NCI-H128 (cell line): ENCODE measurements around the gene CTTNBP2.

Experiments used
- DNase-seq: peaks from one replicate; lab custom pipeline; 2025; ENCODE audit not compliant: unreplicated experiment; lab: John Stamatoyannopoulos, UW

CTTNBP2 gene

GRCh38 chr7:117828825-117829224 lies 44.4 kb downstream of the CTTNBP2 start:
- no peak for DNase-seq

DNA sequence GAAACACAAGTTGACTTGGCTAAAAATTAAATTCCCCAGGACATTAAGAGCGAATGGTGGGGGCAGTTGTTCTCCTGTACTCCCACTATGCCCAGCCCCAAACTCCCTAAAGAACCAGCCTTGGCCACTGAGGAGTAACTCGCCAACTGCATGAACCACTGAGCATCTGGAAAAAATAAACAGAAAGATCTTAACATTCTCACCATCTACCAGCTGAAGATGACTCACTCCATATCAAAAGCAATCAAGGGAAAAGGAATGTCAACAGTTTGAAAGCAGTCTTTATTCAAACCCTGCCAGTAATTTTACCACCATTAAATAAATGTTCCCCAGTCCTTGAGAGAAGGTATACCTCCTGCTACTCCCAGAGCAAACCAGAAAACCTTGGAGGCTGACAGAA lies 45.4 kb downstream of the CTTNBP2 start:
- DNase-seq, result no peak

- no peak for DNase-seq
These were observed 48.1 kb downstream of the CTTNBP2 start for GRCh38 chr7:117825132-117825531.

DNA sequence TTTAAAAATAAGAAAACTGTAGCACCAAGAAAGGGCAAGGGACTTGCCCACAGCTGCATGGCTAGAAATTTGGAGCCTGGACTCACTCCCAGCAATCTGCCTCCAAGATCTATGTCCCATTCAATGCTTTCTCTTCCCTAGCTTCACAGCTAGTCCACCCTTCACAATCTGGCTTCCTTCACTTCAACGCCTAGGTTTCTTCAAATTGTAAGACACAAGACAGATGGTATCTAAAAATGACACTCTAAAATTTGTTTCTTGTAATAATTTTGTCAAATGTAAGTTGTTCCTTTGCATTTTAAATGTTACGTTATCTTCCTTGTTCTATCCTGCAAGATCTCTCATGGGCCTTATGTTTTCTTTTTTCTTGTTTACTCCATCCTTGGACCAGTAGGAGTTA lies 48.6 kb downstream of the CTTNBP2 start:
- no peak for DNase-seq

DNA sequence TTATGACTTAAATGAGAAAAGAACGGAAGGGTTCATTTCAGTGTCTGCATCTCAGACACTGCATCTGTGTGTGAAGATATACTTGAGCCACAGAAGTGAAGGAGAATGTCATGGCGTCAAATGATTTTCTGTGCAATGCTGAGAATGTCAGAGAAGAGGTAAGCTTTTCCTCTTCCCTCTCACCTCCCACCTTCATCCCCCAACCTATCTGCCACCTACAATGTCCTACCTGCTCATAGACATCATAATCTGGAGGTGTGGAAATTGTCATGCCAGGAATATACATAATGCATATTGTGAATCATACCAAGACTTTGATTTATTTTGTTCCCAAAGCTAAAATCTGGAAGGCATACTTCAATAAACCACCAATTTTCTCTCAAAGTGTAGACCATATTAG lies 53.7 kb downstream of the CTTNBP2 start:
- no peak for DNase-seq

DNA sequence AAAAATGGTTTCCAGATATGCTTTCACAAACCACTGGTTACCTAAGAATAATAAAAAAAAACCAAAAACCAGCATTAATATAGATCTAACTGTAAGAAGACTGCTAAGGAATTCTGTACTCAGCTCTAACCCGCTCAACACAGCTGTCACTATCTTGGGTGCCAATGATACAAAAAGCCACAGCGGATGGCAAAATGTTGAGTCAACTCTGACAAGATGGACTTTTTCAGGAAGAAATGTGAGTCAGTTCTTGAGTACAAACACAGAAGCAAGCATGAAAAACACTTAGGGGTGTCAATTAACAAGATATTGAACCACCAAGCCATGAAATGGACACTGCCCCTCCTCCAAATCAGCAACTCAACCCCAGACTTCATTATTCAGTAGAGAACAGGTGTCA lies 55.0 kb downstream of the CTTNBP2 start:
- no peak for DNase-seq

DNA sequence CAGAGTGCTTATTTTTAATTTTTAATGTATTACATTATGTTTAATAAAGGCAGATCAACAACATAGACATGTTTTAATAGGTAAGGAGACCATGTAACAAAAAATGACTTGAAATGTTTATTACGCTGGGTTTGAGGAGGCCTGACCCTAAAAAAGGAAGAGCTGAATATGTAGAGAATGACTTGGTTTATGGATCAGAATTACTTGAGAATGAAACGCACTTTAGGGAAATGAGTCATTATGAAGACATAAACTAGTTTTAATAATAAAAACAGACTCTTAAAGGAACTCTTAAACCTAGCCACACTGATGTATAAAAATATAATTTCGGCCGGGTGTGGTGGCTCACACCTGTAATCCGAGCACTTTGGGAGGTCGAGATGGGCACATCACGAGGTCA lies 56.5 kb downstream of the CTTNBP2 start:
- DNase-seq, result no peak

DNA sequence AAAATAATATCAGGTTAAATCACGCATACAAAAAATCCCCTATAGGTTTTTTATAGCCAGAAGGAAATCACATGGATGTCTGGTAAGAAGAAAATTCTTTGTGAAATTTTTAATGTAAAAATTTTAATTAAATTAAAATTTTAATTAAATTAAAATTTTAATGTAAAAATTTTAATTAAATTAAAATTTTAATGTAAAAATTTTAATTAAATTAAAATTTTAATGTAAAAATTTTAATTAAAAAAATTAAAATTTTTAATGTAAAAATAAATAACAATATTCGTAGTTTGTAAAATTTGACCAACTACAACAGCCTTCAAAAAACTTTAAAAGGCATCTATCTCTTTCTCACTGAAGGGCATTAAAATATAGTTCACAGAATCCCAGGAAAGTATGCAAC lies 61.5 kb downstream of the CTTNBP2 start:
- no peak for DNase-seq

DNA sequence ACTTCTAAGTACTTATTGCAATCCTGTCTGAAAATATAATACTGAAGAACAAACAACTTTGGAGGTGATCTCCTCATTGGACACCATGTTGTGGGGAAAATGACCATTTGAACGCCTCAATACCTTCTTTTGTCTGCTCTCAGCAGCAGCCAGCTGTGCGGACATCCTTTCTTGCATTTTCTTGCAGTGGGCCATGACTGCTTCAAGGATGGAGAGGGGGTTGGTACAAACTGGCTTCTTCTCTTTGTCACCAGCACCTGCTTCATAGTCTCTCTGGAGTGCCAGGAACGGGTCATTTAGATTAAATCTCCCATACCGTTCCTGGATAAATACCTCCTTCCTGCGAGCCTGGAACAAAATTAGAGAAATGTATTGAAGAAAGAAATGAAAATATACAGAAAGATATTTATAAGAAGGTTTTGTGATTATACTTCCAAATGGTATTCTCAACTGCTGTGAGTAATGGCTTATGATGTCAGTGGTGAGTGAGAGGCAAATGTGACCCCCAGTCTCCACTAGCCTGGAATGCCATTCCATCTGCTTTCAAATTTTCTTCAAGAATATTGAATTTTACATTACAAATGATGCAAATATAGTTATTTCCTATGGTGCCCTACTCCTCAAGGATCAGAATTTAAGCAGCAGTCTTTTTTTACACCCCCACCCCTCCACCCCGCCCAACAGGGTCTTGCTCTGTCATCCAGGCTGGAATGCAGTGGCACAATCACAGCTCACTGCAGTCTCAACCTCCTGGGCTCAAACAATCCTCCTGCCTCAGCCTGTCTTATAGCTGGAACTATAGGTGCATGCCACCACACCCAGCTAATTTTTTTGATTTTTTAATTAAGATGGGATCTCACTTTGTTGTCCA lies 62.4 kb downstream of the CTTNBP2 start:
- DNase-seq, result no peak

DNA sequence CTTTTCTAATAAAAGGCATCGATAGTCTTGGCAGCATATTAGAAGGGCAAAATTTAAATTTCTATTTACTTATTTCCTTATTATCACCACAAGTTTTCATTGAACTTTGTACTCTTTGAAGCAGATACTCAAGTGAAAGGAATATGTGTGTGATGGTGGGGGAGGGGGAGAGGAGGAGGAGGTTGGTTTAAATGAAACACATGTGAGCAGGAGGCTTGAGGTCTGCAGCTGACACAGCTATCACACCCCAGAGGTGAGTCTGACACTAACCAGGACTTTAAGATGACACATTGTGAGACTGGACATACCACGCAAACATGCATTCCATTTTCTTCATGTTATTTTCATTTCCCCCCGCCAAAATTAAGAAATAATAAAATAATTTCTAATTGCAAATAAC lies 63.3 kb downstream of the CTTNBP2 start:
- no peak for DNase-seq

DNA sequence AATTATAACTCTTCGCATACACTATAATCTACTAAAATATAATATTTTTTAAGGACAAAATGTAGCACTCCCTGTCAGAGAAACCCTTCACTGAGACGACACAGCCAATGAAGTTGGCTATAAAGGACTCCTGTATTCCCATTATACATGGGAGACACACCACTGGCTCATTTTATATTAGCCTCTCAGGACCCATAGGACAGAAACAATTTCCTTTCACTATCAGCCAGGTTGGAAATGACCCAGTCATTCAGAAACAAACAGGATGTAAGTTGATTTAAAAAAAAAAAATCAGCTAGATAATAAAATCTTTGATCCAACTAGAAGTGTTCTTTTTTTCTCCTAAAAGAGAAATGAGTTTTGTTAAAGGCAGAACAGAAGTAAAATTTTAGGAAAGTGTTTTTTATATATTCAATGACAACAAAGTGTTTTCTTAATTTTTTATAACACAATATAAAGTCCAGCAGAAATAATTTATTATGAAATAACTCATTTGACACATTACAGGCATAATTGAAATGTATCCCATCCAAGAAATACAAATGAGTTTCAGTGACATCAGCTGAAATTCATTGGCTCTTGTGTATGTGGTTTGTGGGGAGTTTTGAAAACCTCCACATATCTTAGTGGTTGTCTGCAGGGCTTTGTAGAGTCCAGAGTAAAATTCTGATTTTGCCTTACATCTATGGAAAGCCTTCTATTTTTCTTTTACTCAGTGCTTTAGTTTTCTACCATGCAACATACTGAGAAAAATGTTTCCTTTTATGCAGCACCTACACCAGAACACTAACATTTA lies 64.1 kb downstream of the CTTNBP2 start:
- DNase-seq, result no peak

- peak; percentile 81 for DNase-seq
These were observed 64.9 kb downstream of the CTTNBP2 start for GRCh38 chr7:117808341-117808757.

- DNase-seq, result no peak
These were observed 65.6 kb downstream of the CTTNBP2 start for GRCh38 chr7:117807676-117808075.

- DNase-seq, result no peak
These were observed 67.2 kb downstream of the CTTNBP2 start for GRCh38 chr7:117806011-117806410.

DNA sequence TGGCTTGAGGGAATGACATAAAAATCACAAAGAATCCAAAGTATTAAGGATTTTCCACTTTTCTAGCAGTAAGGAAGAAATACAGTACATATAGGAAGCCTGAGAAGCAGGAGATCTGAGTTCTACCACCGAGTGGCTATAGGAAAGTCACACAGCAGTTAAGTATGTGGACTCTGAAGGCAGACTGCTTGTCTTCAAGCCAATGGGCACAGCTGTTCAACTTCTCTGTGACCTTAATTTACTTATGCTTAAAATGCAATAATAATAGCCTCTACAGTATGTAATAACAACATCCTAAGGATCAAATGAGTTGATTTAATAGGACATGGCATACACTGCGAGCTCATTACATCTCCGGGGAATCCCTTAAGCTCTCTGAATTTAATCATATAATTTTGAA lies 68.0 kb downstream of the CTTNBP2 start:
- DNase-seq, result no peak

- DNase-seq, result no peak
These were observed 69.8 kb downstream of the CTTNBP2 start for GRCh38 chr7:117803476-117803875.

DNA sequence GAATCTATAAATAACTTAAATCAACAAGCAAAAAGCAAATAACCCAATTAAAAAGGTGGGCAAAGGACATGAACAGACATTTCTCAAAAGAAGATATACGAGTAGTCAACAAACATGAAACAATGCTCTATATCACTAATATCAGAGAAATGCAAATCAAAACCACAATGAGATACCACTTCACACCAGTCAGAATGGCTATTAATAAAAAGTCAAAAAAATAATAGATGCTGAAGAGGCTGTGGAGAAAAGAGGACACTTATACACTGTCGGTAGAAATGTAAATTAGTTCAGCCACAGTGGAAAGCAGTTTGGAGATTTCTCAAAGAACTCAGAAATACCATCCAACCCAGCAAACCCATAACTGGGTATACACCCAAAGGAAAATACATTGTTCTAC lies 70.6 kb downstream of the CTTNBP2 start:
- no peak for DNase-seq

DNA sequence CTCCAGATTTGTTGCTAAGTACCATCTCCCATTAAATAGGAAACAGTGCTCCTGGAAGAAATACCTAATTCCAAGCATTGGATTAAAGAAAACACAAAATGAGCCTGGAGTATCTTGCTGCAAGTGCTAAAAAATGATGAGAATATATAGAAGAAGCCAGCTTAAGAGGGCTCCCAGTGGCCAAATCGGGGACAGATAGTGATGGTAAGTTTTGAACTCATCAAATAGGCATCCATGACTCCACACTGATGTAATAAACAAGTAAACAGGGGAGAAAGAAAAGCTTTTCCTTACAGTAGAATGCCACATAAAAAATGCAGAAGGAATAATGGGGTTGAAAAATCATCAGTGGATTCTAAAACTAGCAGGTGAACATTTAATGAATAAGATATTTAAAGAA lies 72.4 kb downstream of the CTTNBP2 start:
- DNase-seq, result no peak

GRCh38 chr7:117800406-117800805 lies 72.8 kb downstream of the CTTNBP2 start:
- DNase-seq, result no peak

DNA sequence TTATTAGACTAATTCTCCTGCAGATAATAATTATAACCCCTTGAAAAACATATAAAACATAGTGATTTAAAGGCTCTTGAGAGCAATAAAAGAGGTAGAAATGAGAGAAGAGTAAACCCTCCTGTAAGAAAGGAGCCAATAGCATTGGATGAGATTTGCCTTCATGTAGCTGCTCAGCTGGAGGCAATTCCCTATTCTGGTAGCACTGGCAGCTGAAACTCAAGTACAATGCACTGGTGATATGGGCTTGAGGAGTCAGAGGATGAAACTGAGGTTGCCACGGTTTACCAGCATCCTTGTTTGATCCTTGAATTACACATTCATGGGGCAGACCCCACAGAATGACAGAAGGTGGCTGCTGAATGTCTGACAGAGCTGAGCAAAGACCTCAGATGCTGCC lies 76.4 kb downstream of the CTTNBP2 start:
- DNase-seq, result no peak

- DNase-seq, result no peak
These were observed 79.3 kb downstream of the CTTNBP2 start for GRCh38 chr7:117793976-117794375.

DNA sequence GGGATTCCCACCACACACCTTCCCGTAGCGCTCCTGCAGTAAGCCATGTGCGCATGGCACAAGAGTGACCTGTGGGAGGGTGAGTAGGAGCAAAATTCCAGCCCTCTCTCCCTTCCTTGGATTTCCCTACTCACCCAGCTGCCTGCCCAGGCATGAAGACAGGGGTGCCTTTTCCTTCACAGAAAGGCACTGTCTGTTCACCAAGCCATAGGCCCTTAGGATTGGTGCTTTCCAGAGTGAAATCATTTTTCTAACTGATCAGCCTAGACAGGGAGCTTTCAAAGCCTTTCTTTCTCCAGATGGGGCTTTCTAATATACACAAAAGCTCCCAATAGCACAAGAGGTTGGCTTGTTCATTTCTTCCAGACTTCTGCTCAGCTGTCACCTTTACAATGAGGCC lies 79.7 kb downstream of the CTTNBP2 start:
- DNase-seq, result no peak
